Osteocyte (in vitro differentiated cells): ENCODE data around the gene EBF3. TPM values are rescaled to one million over a fixed set of nuclear protein-coding genes. Genes with fewer than 3 reads are reported as not detected.

Experiments
- DNase-seq: peaks from one replicate; pipeline ENCODE4 v3.0.0; 2021; ENCODE audit warnings: mixed read lengths; ENCODE audit not compliant: unreplicated experiment; ENCODE audit errors: extremely low spot score
- H3K27ac Mint-ChIP-seq: one replicate; pipeline ENCODE4 v1.8.0; 2021; ENCODE audit warnings: mild to moderate bottlenecking, mixed read lengths; ENCODE audit not compliant: unreplicated experiment
- H3K27me3 Mint-ChIP-seq: one replicate; pipeline ENCODE4 v1.8.0; 2021; ENCODE audit warnings: mixed read lengths; ENCODE audit not compliant: unreplicated experiment
- H3K36me3 Mint-ChIP-seq: one replicate; pipeline ENCODE4 v1.8.0; 2021; ENCODE audit warnings: mixed read lengths; ENCODE audit not compliant: unreplicated experiment
- H3K4me1 Mint-ChIP-seq: one replicate; pipeline ENCODE4 v1.8.0; 2021; ENCODE audit warnings: mixed read lengths; ENCODE audit not compliant: unreplicated experiment
- H3K4me3 Mint-ChIP-seq: one replicate; pipeline ENCODE4 v1.8.0; 2021; ENCODE audit warnings: mild to moderate bottlenecking, moderate library complexity, mixed read lengths; ENCODE audit not compliant: unreplicated experiment
- H3K9me3 Mint-ChIP-seq: one replicate; pipeline ENCODE4 v1.8.0; 2021; ENCODE audit warnings: mixed read lengths; ENCODE audit not compliant: unreplicated experiment
- CTCF ChIP-seq: fragments of 200-600 bp; sonication (generic); IDR thresholded peaks from 2 replicates; pipeline ENCODE4 v1.5.0; 2021; ENCODE audit warnings: antibody characterized with exemption, mild to moderate bottlenecking, moderate library complexity
- total RNA-seq: library from RNA; stranded (reverse); gene quantifications from 2 replicates; pipeline ENCODE4 v1.2.1, GENCODE V29; 2021

EBF3 gene
- total RNA-seq, 1 donor from 2014 or later, result 0.59 TPM

DNA sequence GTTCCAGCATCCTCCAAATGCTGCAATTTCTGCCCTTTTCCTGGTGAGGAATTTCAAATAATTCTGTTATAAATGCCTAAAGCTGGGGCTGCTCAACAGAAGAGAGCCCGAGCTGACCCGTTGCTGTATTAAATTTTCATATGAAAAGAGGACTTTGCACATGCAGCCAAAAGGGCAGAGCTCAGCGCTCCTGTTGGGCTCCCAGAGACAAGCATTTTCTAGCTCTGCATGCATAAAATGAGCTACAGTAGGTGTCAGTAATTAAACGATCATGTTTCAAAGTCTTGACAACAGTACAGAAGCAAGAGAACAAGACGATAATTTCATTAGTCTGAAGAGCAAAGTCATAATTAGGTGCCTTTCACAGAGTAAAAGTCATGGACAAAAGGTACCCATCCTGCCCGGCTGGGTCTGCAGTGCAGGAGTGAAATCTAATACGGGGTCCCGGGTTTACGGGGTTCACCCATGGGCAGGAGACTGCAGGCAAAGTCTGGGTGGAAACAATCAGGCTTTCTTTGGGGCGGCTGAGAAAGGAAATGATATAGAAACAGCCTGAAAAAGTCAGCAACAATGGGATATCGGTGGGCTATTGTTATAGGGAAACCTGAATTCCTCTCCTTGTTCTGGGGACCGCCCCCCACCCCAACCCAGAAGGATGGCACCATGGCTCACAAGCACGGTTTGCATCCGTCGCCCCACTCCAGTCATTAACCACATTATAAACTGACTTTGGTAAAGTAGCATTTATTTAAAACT, 66.0 kb downstream of the EBF3 start:
- DNase-seq, result no peak
- H3K9me3 Mint-ChIP-seq, result no peaks in the 10 kb centered on the region
- H3K36me3 Mint-ChIP-seq, result no peaks in the 10 kb centered on the region
- no peaks in the 10 kb centered on the region for H3K27me3 Mint-ChIP-seq
- H3K27ac Mint-ChIP-seq, result no peak overlapping the region
- H3K4me3 Mint-ChIP-seq, result no peak overlapping the region
- no peaks in the 10 kb centered on the region for H3K4me1 Mint-ChIP-seq
- no peak for TF ChIP-seq CTCF

GRCh38 chr10:129896860-129897200, 67.2 kb downstream of the EBF3 start:
- Mint-ChIP-seq H3K4me1 (no peaks in the 10 kb centered on the region), H3K9me3 (no peaks in the 10 kb centered on the region), H3K27ac (no peak overlapping the region), H3K4me3 (no peak overlapping the region), H3K27me3 (no peaks in the 10 kb centered on the region), H3K36me3 (no peaks in the 10 kb centered on the region)
- DNase-seq, result no peak
- no peak for TF ChIP-seq CTCF

DNA sequence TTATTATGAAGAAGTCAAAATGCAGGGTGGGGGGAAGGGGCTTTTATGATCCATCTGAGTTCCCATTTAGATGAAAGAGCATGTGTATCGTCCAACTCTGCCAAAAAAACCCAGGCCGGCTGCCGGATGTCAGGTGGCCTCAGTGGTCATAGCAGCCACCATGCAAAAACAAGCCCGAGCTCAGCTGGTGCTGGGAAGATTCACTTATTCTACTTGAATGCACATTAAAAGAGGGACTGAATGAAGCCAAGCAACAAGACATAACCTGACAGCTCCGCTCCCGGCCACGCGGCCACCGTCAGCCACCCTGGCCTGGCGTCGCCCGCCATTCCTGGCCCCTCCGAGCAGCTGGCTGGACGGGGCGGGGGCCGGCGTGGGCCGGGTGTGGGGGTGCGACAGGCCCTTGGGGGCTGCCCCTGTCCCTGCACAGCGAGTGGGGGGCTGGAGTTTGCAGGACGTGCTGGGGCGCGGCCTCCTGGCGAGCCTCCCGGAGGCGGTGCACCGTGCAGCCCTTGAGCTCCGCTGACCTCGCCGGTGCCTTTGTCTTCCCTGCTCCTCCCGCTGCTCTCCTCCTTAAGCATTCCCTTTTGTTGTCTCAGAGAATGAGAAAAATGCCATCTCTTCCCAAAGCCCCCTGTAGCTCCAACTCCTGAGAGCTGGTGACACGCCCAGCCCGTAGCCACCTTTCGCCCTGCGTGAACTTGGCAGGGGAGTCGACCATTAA, 67.8 kb downstream of the EBF3 start:
- H3K4me3 Mint-ChIP-seq, result no peak overlapping the region
- H3K36me3 Mint-ChIP-seq, result no peaks in the 10 kb centered on the region
- H3K4me1 Mint-ChIP-seq, result no peaks in the 10 kb centered on the region
- TF ChIP-seq CTCF, result no peak
- no peak overlapping the region for H3K27ac Mint-ChIP-seq
- no peak for DNase-seq
- no peaks in the 10 kb centered on the region for H3K27me3 Mint-ChIP-seq
- no peaks in the 10 kb centered on the region for H3K9me3 Mint-ChIP-seq

DNA sequence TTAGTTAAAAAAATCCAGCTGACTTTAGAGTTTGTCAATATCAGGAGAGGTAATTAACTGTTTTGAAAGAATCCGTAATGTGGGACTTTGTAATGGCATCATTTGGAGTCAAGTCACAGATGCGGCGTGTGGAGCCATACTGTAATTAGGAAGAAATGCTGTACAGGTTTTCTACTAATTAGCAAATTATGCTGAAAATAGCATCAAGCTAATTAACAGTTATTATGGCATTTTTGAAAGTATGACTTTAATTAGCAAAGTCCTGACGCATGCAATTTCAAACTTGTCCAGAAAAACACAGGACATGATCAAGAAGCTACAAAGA, 68.3 kb downstream of the EBF3 start:
- H3K27ac Mint-ChIP-seq, result no peak overlapping the region
- no peaks in the 10 kb centered on the region for H3K4me1 Mint-ChIP-seq
- TF ChIP-seq CTCF, result no peak
- no peaks in the 10 kb centered on the region for H3K36me3 Mint-ChIP-seq
- no peak for DNase-seq
- H3K9me3 Mint-ChIP-seq, result no peaks in the 10 kb centered on the region
- no peak overlapping the region for H3K4me3 Mint-ChIP-seq
- H3K27me3 Mint-ChIP-seq, result no peaks in the 10 kb centered on the region

DNA sequence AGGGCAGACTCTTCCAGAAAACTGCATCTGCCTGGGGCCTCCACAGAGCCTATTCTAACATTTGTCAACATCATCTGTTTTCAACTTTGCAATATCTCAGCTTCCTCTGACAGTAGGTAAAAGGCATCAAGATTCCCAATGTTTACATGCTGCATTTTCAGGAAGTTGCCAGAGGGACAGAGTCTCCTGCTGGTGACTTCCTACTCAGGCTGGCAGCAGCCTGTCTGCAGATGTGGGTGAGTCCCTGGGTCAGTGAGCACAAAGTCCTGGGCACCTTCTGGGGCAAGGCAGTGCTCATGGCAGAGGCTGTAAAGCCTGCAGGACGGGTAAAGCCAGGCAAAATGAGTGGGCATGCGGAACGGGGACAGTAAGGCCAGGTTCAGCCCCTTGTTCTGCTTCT, 69.4 kb downstream of the EBF3 start:
- no peaks in the 10 kb centered on the region for H3K4me1 Mint-ChIP-seq
- H3K27ac Mint-ChIP-seq, result no peak overlapping the region
- no peak overlapping the region for H3K4me3 Mint-ChIP-seq
- H3K9me3 Mint-ChIP-seq, result no peaks in the 10 kb centered on the region
- no peaks in the 10 kb centered on the region for H3K27me3 Mint-ChIP-seq
- no peak for DNase-seq
- H3K36me3 Mint-ChIP-seq, result no peaks in the 10 kb centered on the region
- TF ChIP-seq CTCF, result no peak
